Vagina (tissue), 2 donors: ENCODE measurements around the gene GSTT4.

ENCODE experiments used
- CTCF ChIP-seq, 3 experiments: fragments of 450-650 bp in 2 of 3; fragments of 200-600 bp in 1 of 3; sonication (generic) in 1 of 3; IDR thresholded peaks; one replicate each; pipeline ENCODE4 v1.5.1; 2017 to 2019; ENCODE audit warnings: antibody characterized with exemption in 3 of 3, mild to moderate bottlenecking in 2 of 3, moderate library complexity in 2 of 3
- POLR2A ChIP-seq, 2 donors: fragments of 450-650 bp; IDR thresholded peaks; one replicate each; pipeline ENCODE4 v1.6.1; 2017; ENCODE audit warnings: antibody characterized with exemption in 2 of 2, mild to moderate bottlenecking in 2 of 2, moderate library complexity in 2 of 2
- POLR2AphosphoS5 ChIP-seq, 2 donors: sonication (generic); formaldehyde crosslinking; IDR thresholded peaks; one replicate each; pipeline ENCODE4 v1.9.0; 2017; ENCODE audit warnings: antibody characterized with exemption in 2 of 2, mild to moderate bottlenecking in 2 of 2, low read depth in 1 of 2; ENCODE audit not compliant: insufficient read depth in 1 of 2

GRCh38 chr22:24028533-24028932 lies 23.3 kb upstream of the GSTT4 start:
- TF ChIP-seq POLR2AphosphoS5 (IDR thresholded peaks at IDR 0.05; ENCODE audit: insufficient read depth in 1 of 2, low read depth in 1 of 2), result no peak
- TF ChIP-seq CTCF (IDR thresholded peaks at IDR 0.05), result no peak
- TF ChIP-seq POLR2A (IDR thresholded peaks at IDR 0.05), result no peak
